ENCODE measurements around the gene NFYC.

DNA sequence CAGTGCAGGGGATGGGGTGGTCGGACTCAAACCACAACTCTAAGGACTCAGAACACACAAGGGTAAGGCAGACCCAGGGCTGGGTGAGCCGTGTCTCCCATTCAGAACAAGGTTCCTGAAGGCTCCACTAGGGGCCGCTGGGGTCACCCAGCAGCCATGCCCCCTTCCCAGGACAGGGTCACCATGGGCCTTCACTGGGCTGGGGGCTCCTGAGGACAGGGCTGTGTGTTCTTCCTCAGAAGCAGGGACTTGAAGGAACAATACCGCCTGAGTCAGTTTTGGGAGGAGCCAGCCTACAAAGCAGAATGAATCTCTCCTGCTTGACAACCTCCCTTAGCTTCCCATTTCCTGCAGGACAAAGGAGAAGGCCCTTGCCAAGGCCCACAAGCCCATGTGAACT is 41.4 kb upstream of the NFYC start:
- no peak for TF ChIP-seq EZH2 (IDR thresholded peaks at IDR 0.05; ENCODE audit: insufficient read depth, low read length)
- TF ChIP-seq, protein P1, sequence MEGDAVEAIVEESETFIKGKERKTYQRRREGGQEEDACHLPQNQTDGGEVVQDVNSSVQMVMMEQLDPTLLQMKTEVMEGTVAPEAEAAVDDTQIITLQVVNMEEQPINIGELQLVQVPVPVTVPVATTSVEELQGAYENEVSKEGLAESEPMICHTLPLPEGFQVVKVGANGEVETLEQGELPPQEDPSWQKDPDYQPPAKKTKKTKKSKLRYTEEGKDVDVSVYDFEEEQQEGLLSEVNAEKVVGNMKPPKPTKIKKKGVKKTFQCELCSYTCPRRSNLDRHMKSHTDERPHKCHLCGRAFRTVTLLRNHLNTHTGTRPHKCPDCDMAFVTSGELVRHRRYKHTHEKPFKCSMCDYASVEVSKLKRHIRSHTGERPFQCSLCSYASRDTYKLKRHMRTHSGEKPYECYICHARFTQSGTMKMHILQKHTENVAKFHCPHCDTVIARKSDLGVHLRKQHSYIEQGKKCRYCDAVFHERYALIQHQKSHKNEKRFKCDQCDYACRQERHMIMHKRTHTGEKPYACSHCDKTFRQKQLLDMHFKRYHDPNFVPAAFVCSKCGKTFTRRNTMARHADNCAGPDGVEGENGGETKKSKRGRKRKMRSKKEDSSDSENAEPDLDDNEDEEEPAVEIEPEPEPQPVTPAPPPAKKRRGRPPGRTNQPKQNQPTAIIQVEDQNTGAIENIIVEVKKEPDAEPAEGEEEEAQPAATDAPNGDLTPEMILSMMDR (IDR thresholded peaks at IDR 0.05; ENCODE audit: insufficient read depth, low read depth, low read length) = no peak

Data from astrocyte (in vitro differentiated cells and primary cell).